Tibial nerve (tissue), 4 donors: ENCODE results near the gene SLC10A7. TPM values are rescaled to one million over a fixed set of nuclear protein-coding genes. Genes with fewer than 3 reads are reported as not detected.

ENCODE experiments used
- DNase-seq, 2 donors: peaks; one replicate each; pipeline ENCODE4 v3.0.0-alpha.2; 2019; ENCODE audit warnings: low spot score in 2 of 2
- H3K27ac ChIP-seq, 4 donors: fragments of 200-600 bp; sonication (generic) in 3 of 4; one replicate each; pipeline ENCODE4 v1.5.1; 2017 to 2019; ENCODE audit warnings: mild to moderate bottlenecking in 1 of 4
- H3K27me3 ChIP-seq, 2 donors: fragments of 200-600 bp; sonication (generic) in 1 of 2; one replicate each; pipeline versions ENCODE4 v1.5.1 to v1.6.0; 2017 to 2019
- H3K36me3 ChIP-seq, 3 donors: fragments of 200-600 bp; sonication (generic); one replicate each; pipeline ENCODE4 v1.5.1; 2018 to 2019
- H3K4me1 ChIP-seq, 4 donors: fragments of 200-600 bp; sonication (generic) in 3 of 4; one replicate each; pipeline ENCODE4 v1.5.1; 2017 to 2019
- H3K4me3 ChIP-seq, 4 donors: fragments of 200-600 bp; sonication (generic) in 3 of 4; one replicate each; pipeline ENCODE4 v1.5.1; 2017 to 2019; ENCODE audit warnings: mild to moderate bottlenecking in 1 of 4, moderate library complexity in 1 of 4
- H3K9me3 ChIP-seq, 4 donors: fragments of 200-600 bp; sonication (generic) in 3 of 4; one replicate each; pipeline ENCODE4 v1.5.1; 2017 to 2019
- EP300 ChIP-seq, 2 donors: sonication (generic); formaldehyde crosslinking; IDR thresholded peaks; one replicate each; pipeline ENCODE4 v1.6.1; 2017; ENCODE audit warnings: antibody characterized with exemption in 2 of 2, mild to moderate bottlenecking in 1 of 2
- POLR2A ChIP-seq, 2 donors: fragments of 450-650 bp; IDR thresholded peaks; one replicate each; pipeline ENCODE4 v1.6.1; 2017; ENCODE audit warnings: antibody characterized with exemption in 2 of 2, mild to moderate bottlenecking in 2 of 2, moderate library complexity in 2 of 2
- WGBS, 2 donors: methylation state at CpG; one replicate each; pipeline ENCODE4 v1.1.5; 2018; 5-methylcytosine and 5-hydroxymethylcytosine counted together
- total RNA-seq, 4 donors: library from RNA; depleted of rRNA; stranded (reverse); fragments of >200 nt; gene quantifications; one replicate each; pipeline ENCODE4 v1.1.0, GENCODE V29; 2016
- TF ChIP-seq, protein P1 (sequence below), 5 experiments: fragments of 200-600 bp in 3 of 5; fragments of 450-650 bp in 2 of 5; sonication (generic) in 3 of 5; IDR thresholded peaks; one replicate each; pipeline ENCODE4 v1.5.1; 2016 to 2019; ENCODE audit warnings: antibody characterized with exemption in 5 of 5, mild to moderate bottlenecking in 3 of 5, moderate library complexity in 2 of 5

Gene SLC10A7
- total RNA-seq, 4 donors from 2014 or later: 9.8 to 13.8 (median 11.9) TPM

GRCh38 chr4:146299607-146300006 is 222.1 kb downstream of the SLC10A7 start:
- TF ChIP-seq POLR2A (IDR thresholded peaks at IDR 0.05) (no peak), EP300 (IDR thresholded peaks at IDR 0.05) (no peak)
- TF ChIP-seq, protein P1, sequence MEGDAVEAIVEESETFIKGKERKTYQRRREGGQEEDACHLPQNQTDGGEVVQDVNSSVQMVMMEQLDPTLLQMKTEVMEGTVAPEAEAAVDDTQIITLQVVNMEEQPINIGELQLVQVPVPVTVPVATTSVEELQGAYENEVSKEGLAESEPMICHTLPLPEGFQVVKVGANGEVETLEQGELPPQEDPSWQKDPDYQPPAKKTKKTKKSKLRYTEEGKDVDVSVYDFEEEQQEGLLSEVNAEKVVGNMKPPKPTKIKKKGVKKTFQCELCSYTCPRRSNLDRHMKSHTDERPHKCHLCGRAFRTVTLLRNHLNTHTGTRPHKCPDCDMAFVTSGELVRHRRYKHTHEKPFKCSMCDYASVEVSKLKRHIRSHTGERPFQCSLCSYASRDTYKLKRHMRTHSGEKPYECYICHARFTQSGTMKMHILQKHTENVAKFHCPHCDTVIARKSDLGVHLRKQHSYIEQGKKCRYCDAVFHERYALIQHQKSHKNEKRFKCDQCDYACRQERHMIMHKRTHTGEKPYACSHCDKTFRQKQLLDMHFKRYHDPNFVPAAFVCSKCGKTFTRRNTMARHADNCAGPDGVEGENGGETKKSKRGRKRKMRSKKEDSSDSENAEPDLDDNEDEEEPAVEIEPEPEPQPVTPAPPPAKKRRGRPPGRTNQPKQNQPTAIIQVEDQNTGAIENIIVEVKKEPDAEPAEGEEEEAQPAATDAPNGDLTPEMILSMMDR (IDR thresholded peaks at IDR 0.05): no peak
- H3K4me3 ChIP-seq: no peak overlapping the region
- WGBS, 2 donors: 94 to 97% methylated on average over 3 of the region's 3 CpGs
- H3K27ac ChIP-seq: no peak overlapping the region
- H3K9me3 ChIP-seq: no peaks in the 10 kb centered on the region
- no peaks in the 10 kb centered on the region for H3K4me1 ChIP-seq
- peaks cover 0 to 4% (median 0%) of the 10 kb centered on the region in 3 donors for H3K36me3 ChIP-seq
- H3K27me3 ChIP-seq: no peaks in the 10 kb centered on the region
- DNase-seq: no peak

DNA sequence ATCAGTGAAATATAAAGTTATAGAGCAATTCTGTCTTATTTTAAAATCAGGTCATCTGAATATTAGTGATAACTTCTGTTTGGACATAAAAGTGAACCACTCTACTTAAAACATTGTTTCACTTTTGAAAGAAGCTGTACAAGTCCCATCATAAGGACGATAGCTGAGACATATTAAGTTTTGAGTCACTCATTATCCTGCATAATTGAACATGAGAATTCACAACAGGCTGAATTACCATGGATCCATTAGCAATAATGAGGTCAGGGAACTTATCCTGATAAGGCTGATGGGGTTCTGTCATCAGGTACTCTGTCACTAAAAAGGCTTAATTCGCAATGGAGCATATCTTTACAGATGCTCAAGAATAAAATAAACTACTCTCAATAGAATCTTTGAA is 227.0 kb downstream of the SLC10A7 start:
- Histone ChIP-seq H3K4me3 (no peak overlapping the region), H3K36me3 (peaks cover 0 to 5% (median 0%) of the 10 kb centered on the region in 3 donors), H3K9me3 (no peaks in the 10 kb centered on the region), H3K4me1 (no peaks in the 10 kb centered on the region), H3K27me3 (no peaks in the 10 kb centered on the region), H3K27ac (no peak overlapping the region)
- TF ChIP-seq, protein P1 (IDR thresholded peaks at IDR 0.05): no peak
- TF ChIP-seq EP300 (IDR thresholded peaks at IDR 0.05) (no peak), POLR2A (IDR thresholded peaks at IDR 0.05) (no peak)
- 88 to 95% methylated on average over 2 of the region's 2 CpGs for WGBS, 2 donors
- no peak for DNase-seq

DNA sequence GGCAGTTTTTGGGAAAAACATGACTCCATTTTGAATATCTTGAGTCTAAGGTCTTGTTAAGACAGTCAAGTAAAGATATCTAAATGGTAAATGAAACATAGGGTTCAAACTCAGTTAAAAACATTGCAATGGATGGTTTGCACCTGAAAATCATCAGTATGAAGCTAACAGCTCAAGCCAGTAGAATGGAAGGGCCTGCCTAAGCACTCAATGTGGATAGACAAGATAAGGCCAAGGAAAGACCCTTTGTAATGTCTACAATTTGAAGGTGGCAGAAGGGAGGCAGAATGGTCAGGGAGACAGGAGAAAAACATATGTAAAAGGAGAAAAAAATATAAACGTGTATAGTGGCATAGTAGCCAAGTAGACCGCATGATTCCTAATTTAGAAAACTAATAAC is 229.2 kb downstream of the SLC10A7 start:
- Histone ChIP-seq H3K27ac (no peak overlapping the region), H3K4me1 (no peaks in the 10 kb centered on the region), H3K27me3 (no peaks in the 10 kb centered on the region), H3K36me3 (peaks cover 0 to 14% (median 0%) of the 10 kb centered on the region in 3 donors), H3K4me3 (no peak overlapping the region), H3K9me3 (no peaks in the 10 kb centered on the region)
- DNase-seq: no peak
- TF ChIP-seq POLR2A (IDR thresholded peaks at IDR 0.05) (no peak), EP300 (IDR thresholded peaks at IDR 0.05) (no peak)
- TF ChIP-seq, protein P1 (IDR thresholded peaks at IDR 0.05): no peak
- 73 to 89% methylated on average over 2 of the region's 2 CpGs for WGBS, 2 donors

DNA sequence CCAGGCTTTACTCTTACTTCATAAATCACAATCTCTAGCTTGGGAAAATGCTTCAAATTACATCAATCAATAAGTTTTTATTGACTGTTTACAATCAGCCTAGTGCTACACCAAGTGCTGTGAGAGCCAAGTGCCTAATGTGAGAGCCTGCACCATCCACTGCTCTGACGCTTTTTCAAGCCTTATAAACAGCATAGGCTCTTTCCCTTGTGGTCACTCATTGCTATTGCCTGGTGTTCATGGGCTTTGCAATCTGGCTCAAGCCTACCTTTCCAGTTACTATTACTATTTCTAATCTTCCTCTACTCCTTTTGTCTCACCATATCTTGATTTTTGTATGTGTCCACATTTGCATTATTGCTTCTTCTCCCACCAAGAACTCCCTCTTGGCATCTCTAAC is 230.4 kb downstream of the SLC10A7 start:
- H3K4me3 ChIP-seq: no peak overlapping the region
- TF ChIP-seq EP300 (IDR thresholded peaks at IDR 0.05) (no peak), POLR2A (IDR thresholded peaks at IDR 0.05) (no peak)
- TF ChIP-seq, protein P1 (IDR thresholded peaks at IDR 0.05): no peak
- no peaks in the 10 kb centered on the region for H3K27me3 ChIP-seq
- H3K9me3 ChIP-seq: no peaks in the 10 kb centered on the region
- H3K36me3 ChIP-seq: peaks cover 0 to 26% (median 0%) of the 10 kb centered on the region in 3 donors
- WGBS, 2 donors: 83 to 92% methylated on average over 1 of the region's 1 CpG
- H3K4me1 ChIP-seq: no peaks in the 10 kb centered on the region
- no peak for DNase-seq
- H3K27ac ChIP-seq: no peak overlapping the region

DNA sequence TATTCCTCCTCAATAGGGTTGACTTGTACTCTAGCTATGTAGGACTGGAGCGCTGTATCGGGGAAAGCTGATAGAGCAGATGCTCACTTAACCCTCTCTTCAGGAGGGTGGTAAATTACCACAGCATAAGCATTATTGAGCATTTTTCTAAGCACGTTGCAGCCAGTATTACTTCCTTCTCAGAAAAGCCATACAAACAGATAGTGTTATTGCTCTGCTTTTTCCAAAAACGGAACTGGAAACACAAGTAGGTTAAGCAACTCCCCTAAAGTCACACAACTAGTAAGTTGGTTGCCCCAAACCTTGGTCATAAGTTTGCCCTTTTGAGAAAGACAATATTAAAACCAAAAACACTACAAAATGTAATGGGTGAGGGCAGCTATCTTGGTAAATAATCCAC is 233.5 kb downstream of the SLC10A7 start:
- peaks cover 0 to 16% (median 0%) of the 10 kb centered on the region in 4 donors for H3K4me1 ChIP-seq
- DNase-seq: no peak
- H3K4me3 ChIP-seq: no peak overlapping the region
- no peaks in the 10 kb centered on the region for H3K27me3 ChIP-seq
- peaks cover 0 to 37% (median 0%) of the 10 kb centered on the region in 3 donors for H3K36me3 ChIP-seq
- no peaks in the 10 kb centered on the region for H3K9me3 ChIP-seq
- H3K27ac ChIP-seq: no peak overlapping the region
- 77 to 79% methylated on average over 4 of the region's 4 CpGs for WGBS, 2 donors
- TF ChIP-seq, protein P1 (IDR thresholded peaks at IDR 0.05): no peak
- TF ChIP-seq POLR2A (IDR thresholded peaks at IDR 0.05) (no peak), EP300 (IDR thresholded peaks at IDR 0.05) (no peak)
